Coronary artery (tissue), 2 donors: ENCODE results near the gene ATRAID.
A peak's percentile ranks its signal among the peaks of the same experiment; 100 is the strongest.
"Not testable (repeated sequence)": the region's sequence is repeated elsewhere in the genome, so short reads cannot be mapped to it uniquely, and the experiment has no call there.

Experiments
- DNase-seq: peaks from one replicate; pipeline ENCODE4 v3.0.0-alpha.2; 2017; ENCODE audit warnings: low spot score
- H3K27ac ChIP-seq, 2 donors: fragments of 200-600 bp; sonication (generic); one replicate each; pipeline ENCODE4 v1.5.1; 2016 to 2019
- H3K4me3 ChIP-seq: fragments of 200-600 bp; sonication (generic); 2 replicates; pipeline ENCODE4 v1.5.1; 2016; ENCODE audit warnings: mild to moderate bottlenecking, moderate library complexity
- CTCF ChIP-seq: fragments of 200-600 bp; sonication (generic); IDR thresholded peaks from one replicate; pipeline ENCODE4 v1.5.1; 2019; ENCODE audit warnings: antibody characterized with exemption

Gene ATRAID

GRCh38 chr2:27174638-27175037 lies 37.2 kb upstream of the ATRAID start:
- TF ChIP-seq CTCF: no peak
- no peak for DNase-seq
- Histone ChIP-seq H3K4me3 (no peak overlapping the region), H3K27ac (peak overlapping the region in 1 of 2 donors; percentile 51)

GRCh38 chr2:27175330-27175729 lies 36.5 kb upstream of the ATRAID start:
- Histone ChIP-seq H3K4me3 (no peak overlapping the region), H3K27ac (peak overlapping the region in 1 of 2 donors; percentile 51)
- DNase-seq: no peak
- no peak for TF ChIP-seq CTCF

GRCh38 chr2:27175781-27176180 lies 36.1 kb upstream of the ATRAID start:
- peak overlapping the region in 1 of 2 donors; percentile 51 for H3K27ac ChIP-seq
- not testable (repeated sequence) for H3K4me3 ChIP-seq

GRCh38 chr2:27177441-27178351 lies 34.1 kb upstream of the ATRAID start:
- no peak overlapping the region for H3K27ac ChIP-seq
- DNase-seq: no peak
- no peak for TF ChIP-seq CTCF
- no peak overlapping the region for H3K4me3 ChIP-seq

More at GRCh38 chr2:27175781-27176180, 36.1 kb upstream of the ATRAID start:
- DNase-seq: not testable (repeated sequence)

GRCh38 chr2:27178469-27178868 lies 33.4 kb upstream of the ATRAID start:
- no peak for TF ChIP-seq CTCF
- no peak for DNase-seq
- H3K27ac ChIP-seq: no peak overlapping the region
- H3K4me3 ChIP-seq: no peak overlapping the region

GRCh38 chr2:27179344-27180000 lies 32.4 kb upstream of the ATRAID start:
- Histone ChIP-seq H3K4me3 (no peak overlapping the region), H3K27ac (peak overlapping the region in 1 of 2 donors; percentile 43)
- TF ChIP-seq CTCF: no peak
- DNase-seq: no peak

GRCh38 chr2:27182346-27182745 lies 29.5 kb upstream of the ATRAID start:
- DNase-seq: no peak
- TF ChIP-seq CTCF: no peak
- H3K27ac ChIP-seq: peak overlapping the region in 1 of 2 donors; percentile 13

More at GRCh38 chr2:27182346-27182745, 29.5 kb upstream of the ATRAID start:
- no peak overlapping the region for H3K4me3 ChIP-seq
